Measurements from ENCODE around the gene ZNF236.

DNA sequence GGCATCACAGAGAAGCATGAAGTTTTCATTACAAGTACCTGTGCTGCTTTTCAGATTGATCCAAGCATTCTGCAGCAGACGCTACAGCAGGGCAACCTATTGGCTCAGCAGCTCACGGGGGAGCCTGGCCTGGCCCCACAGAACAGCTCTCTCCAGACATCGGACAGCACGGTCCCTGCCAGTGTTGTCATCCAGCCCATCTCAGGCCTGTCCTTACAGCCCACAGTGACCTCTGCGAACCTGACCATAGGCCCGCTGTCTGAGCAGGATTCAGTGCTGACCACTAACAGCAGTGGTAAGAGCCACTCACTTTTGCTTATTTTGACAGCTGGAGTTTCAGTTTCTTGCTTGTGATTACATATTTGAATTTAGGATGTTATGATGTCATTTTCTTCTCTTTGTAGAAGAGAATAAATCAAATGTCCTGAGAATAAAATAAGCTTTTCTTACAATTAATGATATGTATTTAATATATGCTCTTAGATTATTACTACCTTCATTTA, 104.9 kb downstream of the ZNF236 start:
- TF ChIP-seq YY1 (IDR thresholded peaks at IDR 0.05; ENCODE audit: insufficient read depth, insufficient read length) (no peak), ZNF274 (IDR thresholded peaks at IDR 0.05; ENCODE audit: low read depth, low read length) (no peak)

Measured in NT2/D1 (cell line).